B cell (primary cell): ENCODE measurements around the gene GPC3.

Experiments used
- EZH2 ChIP-seq: IDR thresholded peaks from 2 replicates; pipeline ENCODE4 v1.6.1; 2012; ENCODE audit warnings: borderline replicate concordance, low read depth, mild to moderate bottlenecking, moderate library complexity, low read length; ENCODE audit not compliant: insufficient read depth, poor library complexity, severe bottlenecking
- TF ChIP-seq, protein P1 (sequence below): fragments of 200-600 bp; IDR thresholded peaks from one replicate; pipeline ENCODE4 v1.8.0; 2022; ENCODE audit warnings: antibody characterized with exemption, mild to moderate bottlenecking

DNA sequence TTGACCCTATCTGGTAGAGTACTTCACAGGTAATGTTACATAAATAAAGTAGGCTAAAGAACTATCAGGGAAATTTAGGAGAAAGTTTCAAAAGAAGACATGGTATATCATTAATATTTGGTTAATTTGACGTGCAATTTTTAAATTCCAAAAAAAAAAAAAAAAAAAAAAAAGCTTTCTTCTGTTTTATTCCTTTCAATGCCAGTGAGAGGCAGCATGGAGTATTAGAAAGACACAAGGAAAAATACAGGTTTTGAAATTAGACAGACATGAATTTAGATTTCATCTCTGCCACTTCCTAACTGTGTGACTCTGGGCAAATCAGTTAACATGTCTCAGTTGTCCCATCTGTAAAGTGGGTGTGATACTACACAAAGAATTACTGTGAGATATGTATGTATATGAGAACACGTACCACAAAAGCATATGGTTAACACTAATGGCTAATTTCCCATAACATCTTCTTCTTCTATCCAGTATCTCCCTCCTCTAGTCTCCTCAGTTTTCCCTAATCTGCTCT, 132.5 kb downstream of the GPC3 start:
- TF ChIP-seq, protein P1, sequence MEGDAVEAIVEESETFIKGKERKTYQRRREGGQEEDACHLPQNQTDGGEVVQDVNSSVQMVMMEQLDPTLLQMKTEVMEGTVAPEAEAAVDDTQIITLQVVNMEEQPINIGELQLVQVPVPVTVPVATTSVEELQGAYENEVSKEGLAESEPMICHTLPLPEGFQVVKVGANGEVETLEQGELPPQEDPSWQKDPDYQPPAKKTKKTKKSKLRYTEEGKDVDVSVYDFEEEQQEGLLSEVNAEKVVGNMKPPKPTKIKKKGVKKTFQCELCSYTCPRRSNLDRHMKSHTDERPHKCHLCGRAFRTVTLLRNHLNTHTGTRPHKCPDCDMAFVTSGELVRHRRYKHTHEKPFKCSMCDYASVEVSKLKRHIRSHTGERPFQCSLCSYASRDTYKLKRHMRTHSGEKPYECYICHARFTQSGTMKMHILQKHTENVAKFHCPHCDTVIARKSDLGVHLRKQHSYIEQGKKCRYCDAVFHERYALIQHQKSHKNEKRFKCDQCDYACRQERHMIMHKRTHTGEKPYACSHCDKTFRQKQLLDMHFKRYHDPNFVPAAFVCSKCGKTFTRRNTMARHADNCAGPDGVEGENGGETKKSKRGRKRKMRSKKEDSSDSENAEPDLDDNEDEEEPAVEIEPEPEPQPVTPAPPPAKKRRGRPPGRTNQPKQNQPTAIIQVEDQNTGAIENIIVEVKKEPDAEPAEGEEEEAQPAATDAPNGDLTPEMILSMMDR: no peak
- TF ChIP-seq EZH2: no peak
